ENCODE data around the gene IGFBP2. TPM values are rescaled to one million over a fixed set of nuclear protein-coding genes. Genes with fewer than 3 reads are reported as not detected.

IGFBP2 gene
- total and polyA plus RNA-seq, 2 donors (not counting 1 experiment from before 2014, with no cell fraction given): not detected

- WGBS (ENCODE audit: insufficient coverage): 94% methylated on average over 10 of the region's 10 CpGs
- Histone ChIP-seq H3K9me3 (ENCODE audit: control extremely low read depth in 1 of 3, control insufficient read depth in 2 of 3, insufficient read depth in 1 of 3, low read length in 2 of 3) (no peaks in the 10 kb centered on the region), H3K36me3 (replicated peaks in 1 of 2; ENCODE audit: control extremely low read depth in 1 of 2, control insufficient read depth in 1 of 2, extremely low read depth in 1 of 2, insufficient read depth in 2 of 2, low read length in 1 of 2) (no peaks in the 10 kb centered on the region), H2AFZ (ENCODE audit: insufficient read depth, low read depth, low read length, poor library complexity, severe bottlenecking) (no peak overlapping the region), H3K27ac (ENCODE audit: low read length in 2 of 2) (no peak overlapping the region), H3K27me3 (replicated peaks in 1 of 4; ENCODE audit: control extremely low read depth in 1 of 4, control insufficient read depth in 3 of 4, insufficient read depth in 4 of 4, low read length in 3 of 4) (peaks cover 0 to 10% (median 1%) of the 10 kb centered on the region in 4 experiments), H3K9ac (ENCODE audit: low read length) (no peak overlapping the region), H3K4me3 (ENCODE audit: control extremely low read depth in 1 of 5, extremely low read depth in 1 of 5, insufficient read depth in 1 of 5, low read depth in 2 of 5, low read length in 4 of 5) (no peak overlapping the region), H3K79me2 (ENCODE audit: control insufficient read depth, insufficient read depth, low read length) (no peaks in the 10 kb centered on the region), H4K20me1 (ENCODE audit: control insufficient read depth, insufficient read depth, low read length, poor library complexity, severe bottlenecking) (no peaks in the 10 kb centered on the region), H3K4me1 (ENCODE audit: control insufficient read depth in 2 of 2, insufficient read depth in 2 of 2, low read length in 2 of 2) (no peaks in the 10 kb centered on the region), H3K4me2 (replicated peaks; ENCODE audit: low read depth, low read length, poor library complexity, severe bottlenecking) (no peak overlapping the region)
- peaks cover 19% of the 10 kb centered on the region for H3K27me3 Mint-ChIP-seq
- ATAC-seq (ENCODE audit: low read depth): no peak
- no peak for DNase-seq
- POLR2A ChIA-PET: no interaction called here
- intact Hi-C loops (cut with micrococcal nuclease): no loop called here
- H3K9me3 Mint-ChIP-seq (ENCODE audit: insufficient read depth): no peaks in the 10 kb centered on the region
- CTCF ChIA-PET: no interaction called here
- TF ChIP-seq CTCF (IDR thresholded peaks at IDR 0.05): no peak
- no peak for TF ChIP-seq EZH2 (IDR thresholded peaks at IDR 0.05; ENCODE audit: borderline replicate concordance, insufficient read depth, low read depth, low read length, poor library complexity, severe bottlenecking)
- H3K27ac Mint-ChIP-seq: no peak overlapping the region
- no peaks in the 10 kb centered on the region for H3K4me1 Mint-ChIP-seq
- no peak overlapping the region for H3K4me3 Mint-ChIP-seq
Measured at GRCh38 chr2:216660496-216660895, 27.3 kb downstream of the IGFBP2 start.

GRCh38 chr2:216661051-216661450 lies 27.8 kb downstream of the IGFBP2 start:
- Histone ChIP-seq H3K9me3 (ENCODE audit: control extremely low read depth in 1 of 3, control insufficient read depth in 2 of 3, insufficient read depth in 1 of 3, low read length in 2 of 3) (no peaks in the 10 kb centered on the region), H3K4me2 (replicated peaks; ENCODE audit: low read depth, low read length, poor library complexity, severe bottlenecking) (no peak overlapping the region), H3K27ac (ENCODE audit: low read length in 2 of 2) (no peak overlapping the region), H3K4me3 (ENCODE audit: control extremely low read depth in 1 of 5, extremely low read depth in 1 of 5, insufficient read depth in 1 of 5, low read depth in 2 of 5, low read length in 4 of 5) (no peak overlapping the region), H3K27me3 (replicated peaks in 1 of 4; ENCODE audit: control extremely low read depth in 1 of 4, control insufficient read depth in 3 of 4, insufficient read depth in 4 of 4, low read length in 3 of 4) (peaks cover 0 to 10% (median 1%) of the 10 kb centered on the region in 4 experiments), H3K79me2 (ENCODE audit: control insufficient read depth, insufficient read depth, low read length) (no peaks in the 10 kb centered on the region), H4K20me1 (ENCODE audit: control insufficient read depth, insufficient read depth, low read length, poor library complexity, severe bottlenecking) (no peaks in the 10 kb centered on the region), H2AFZ (ENCODE audit: insufficient read depth, low read depth, low read length, poor library complexity, severe bottlenecking) (no peak overlapping the region), H3K36me3 (replicated peaks in 1 of 2; ENCODE audit: control extremely low read depth in 1 of 2, control insufficient read depth in 1 of 2, extremely low read depth in 1 of 2, insufficient read depth in 2 of 2, low read length in 1 of 2) (no peaks in the 10 kb centered on the region), H3K9ac (ENCODE audit: low read length) (no peak overlapping the region), H3K4me1 (ENCODE audit: control insufficient read depth in 2 of 2, insufficient read depth in 2 of 2, low read length in 2 of 2) (no peaks in the 10 kb centered on the region)
- WGBS (ENCODE audit: insufficient coverage): 97% methylated on average over 5 of the region's 5 CpGs
- POLR2A ChIA-PET: no interaction called here
- TF ChIP-seq CTCF (IDR thresholded peaks at IDR 0.05) (no peak), EZH2 (IDR thresholded peaks at IDR 0.05; ENCODE audit: borderline replicate concordance, insufficient read depth, low read depth, low read length, poor library complexity, severe bottlenecking) (no peak)
- peaks cover 19% of the 10 kb centered on the region for H3K27me3 Mint-ChIP-seq
- no peak for ATAC-seq (ENCODE audit: low read depth)
- intact Hi-C loops (cut with micrococcal nuclease): no loop called here
- DNase-seq: no peak
- CTCF ChIA-PET: no interaction called here
- H3K4me3 Mint-ChIP-seq: no peak overlapping the region
- no peak overlapping the region for H3K27ac Mint-ChIP-seq
- H3K9me3 Mint-ChIP-seq (ENCODE audit: insufficient read depth): no peaks in the 10 kb centered on the region
- H3K4me1 Mint-ChIP-seq: no peaks in the 10 kb centered on the region
